Adrenal gland (tissue), 5 donors: ENCODE results near the gene CADM1.

Experiments
- CTCF ChIP-seq, 6 experiments: fragments of 450-650 bp in 4 of 6; fragments of 200-600 bp in 2 of 6; sonication (generic) in 1 of 6; IDR thresholded peaks; 1 replicate in 5 of 6; 2 replicates in 1 of 6; pipeline versions ENCODE4 v1.5.1 to v1.8.0; 2016 to 2021; ENCODE audit warnings: antibody characterized with exemption in 6 of 6, mild to moderate bottlenecking in 2 of 6, moderate library complexity in 1 of 6
- POLR2A ChIP-seq, 2 donors: fragments of 450-650 bp; IDR thresholded peaks; one replicate each; pipeline ENCODE4 v1.6.1; 2017; ENCODE audit warnings: antibody characterized with exemption in 2 of 2, mild to moderate bottlenecking in 2 of 2, moderate library complexity in 1 of 2
- donor health status: DM: no; HTN: no; CAD: no.

- TF ChIP-seq CTCF (IDR thresholded peaks at IDR 0.05) (no peak), POLR2A (IDR thresholded peaks at IDR 0.05) (no peak)
These were observed 21.4 kb upstream of the CADM1 start for GRCh38 chr11:115525531-115526006.
